HG02588 (cell line): ENCODE results near the gene TBCCD1.

Experiments used
- ATAC-seq: cut with Tn5 transposase; IDR thresholded peaks from one replicate; pipeline ENCODE4 v1.9.1; 2021; ENCODE audit warnings: mild to moderate bottlenecking, moderate library complexity; ENCODE audit not compliant: unreplicated experiment

Gene TBCCD1

DNA sequence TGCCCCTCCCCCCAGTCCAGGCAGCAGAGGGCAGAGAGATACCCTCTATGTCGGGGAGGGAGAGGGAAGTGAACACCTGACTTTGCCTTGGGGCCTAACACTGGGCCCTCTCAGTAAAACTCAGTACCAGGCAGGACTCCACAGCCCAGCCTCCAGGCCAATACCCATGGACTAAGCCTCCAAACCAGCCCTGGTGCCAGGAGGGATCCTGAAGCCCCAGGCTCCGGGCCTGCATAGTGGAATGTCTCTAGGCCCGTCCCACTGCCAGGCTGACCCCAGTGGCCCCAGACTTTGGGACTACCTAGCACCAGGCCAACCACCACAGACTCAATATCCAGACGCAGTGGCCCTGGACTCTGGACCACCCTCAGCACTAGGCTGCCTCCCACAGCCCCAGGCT lies 69.5 kb downstream of the TBCCD1 start:
- no peak for ATAC-seq

DNA sequence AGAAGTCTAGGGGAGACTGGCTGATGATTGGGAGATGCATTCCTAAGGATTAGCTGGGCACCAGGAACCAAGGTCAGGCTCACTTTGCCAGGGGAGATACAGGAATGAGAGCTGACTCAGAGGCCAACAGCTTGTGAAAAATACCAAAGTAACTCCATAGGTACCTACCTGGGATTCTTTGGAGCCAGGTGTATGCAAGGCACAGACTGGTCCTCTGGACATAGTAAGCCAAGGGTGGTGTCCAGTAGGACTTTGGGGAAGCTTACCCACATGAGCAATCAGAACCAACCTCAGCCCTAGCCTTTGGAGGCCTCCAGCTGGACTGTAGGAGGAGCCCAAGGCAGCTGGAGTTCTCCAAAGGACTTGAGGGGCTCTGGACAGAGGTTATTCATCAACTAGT lies 70.5 kb downstream of the TBCCD1 start:
- no peak for ATAC-seq
